RWPE2 (cell line): ENCODE data around the gene GNB1L.

Source experiments
- ATAC-seq: fragments of 200-7000 bp; cut with Tn5 transposase; 3 replicates; pipeline ENCODE4 v1.9.1; 2021; ENCODE audit warnings: low read depth
- DNase-seq: peaks from one replicate; pipeline ENCODE4 v3.0.0-alpha.2; 2020; ENCODE audit warnings: low spot score
- H3K27ac ChIP-seq: fragments of 450-650 bp; 2 replicates; pipeline ENCODE4 v1.5.1; 2017; ENCODE audit warnings: mild to moderate bottlenecking; ENCODE audit not compliant: poor library complexity, severe bottlenecking
- H3K27me3 ChIP-seq: fragments of 250-450 bp; sonication (Bioruptor Pico); 2 replicates; pipeline ENCODE4 v1.5.1; 2021; ENCODE audit warnings: mild to moderate bottlenecking, moderate library complexity; ENCODE audit not compliant: insufficient read depth, poor library complexity, severe bottlenecking
- H3K36me3 ChIP-seq: fragments of 250-450 bp; sonication (Bioruptor Pico); 2 replicates; pipeline ENCODE4 v1.5.1; 2020; ENCODE audit warnings: low read depth, mild to moderate bottlenecking, moderate library complexity
- H3K4me1 ChIP-seq: fragments of 250-450 bp; sonication (Bioruptor Pico); 2 replicates; pipeline ENCODE4 v1.5.1; 2021; ENCODE audit warnings: mild to moderate bottlenecking, moderate library complexity; ENCODE audit not compliant: insufficient read depth, poor library complexity, severe bottlenecking
- H3K4me3 ChIP-seq: fragments of 250-450 bp; sonication (Bioruptor Pico); 2 replicates; pipeline ENCODE4 v1.5.1; 2021; ENCODE audit warnings: mild to moderate bottlenecking, moderate library complexity; ENCODE audit not compliant: severe bottlenecking
- H3K9me3 ChIP-seq: fragments of 250-450 bp; sonication (Bioruptor Pico); 2 replicates; pipeline ENCODE4 v1.5.1; 2021; ENCODE audit warnings: mild to moderate bottlenecking, moderate library complexity; ENCODE audit not compliant: severe bottlenecking
- TF ChIP-seq, protein P1 (sequence below): fragments of 450-650 bp; IDR thresholded peaks from one replicate; pipeline ENCODE4 v1.5.1; 2017; ENCODE audit warnings: mild to moderate bottlenecking, moderate library complexity; ENCODE audit not compliant: poor library complexity, severe bottlenecking

GNB1L gene

GRCh38 chr22:19855504-19856409 lies 1.1 kb upstream of the GNB1L start:
- H3K4me1 ChIP-seq, result peaks cover 8% of the 10 kb centered on the region
- H3K9me3 ChIP-seq, result no peaks in the 10 kb centered on the region
- H3K36me3 ChIP-seq, result peaks cover 22% of the 10 kb centered on the region
- TF ChIP-seq, protein P1, sequence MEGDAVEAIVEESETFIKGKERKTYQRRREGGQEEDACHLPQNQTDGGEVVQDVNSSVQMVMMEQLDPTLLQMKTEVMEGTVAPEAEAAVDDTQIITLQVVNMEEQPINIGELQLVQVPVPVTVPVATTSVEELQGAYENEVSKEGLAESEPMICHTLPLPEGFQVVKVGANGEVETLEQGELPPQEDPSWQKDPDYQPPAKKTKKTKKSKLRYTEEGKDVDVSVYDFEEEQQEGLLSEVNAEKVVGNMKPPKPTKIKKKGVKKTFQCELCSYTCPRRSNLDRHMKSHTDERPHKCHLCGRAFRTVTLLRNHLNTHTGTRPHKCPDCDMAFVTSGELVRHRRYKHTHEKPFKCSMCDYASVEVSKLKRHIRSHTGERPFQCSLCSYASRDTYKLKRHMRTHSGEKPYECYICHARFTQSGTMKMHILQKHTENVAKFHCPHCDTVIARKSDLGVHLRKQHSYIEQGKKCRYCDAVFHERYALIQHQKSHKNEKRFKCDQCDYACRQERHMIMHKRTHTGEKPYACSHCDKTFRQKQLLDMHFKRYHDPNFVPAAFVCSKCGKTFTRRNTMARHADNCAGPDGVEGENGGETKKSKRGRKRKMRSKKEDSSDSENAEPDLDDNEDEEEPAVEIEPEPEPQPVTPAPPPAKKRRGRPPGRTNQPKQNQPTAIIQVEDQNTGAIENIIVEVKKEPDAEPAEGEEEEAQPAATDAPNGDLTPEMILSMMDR, result no peak
- H3K27me3 ChIP-seq, result no peaks in the 10 kb centered on the region
- ATAC-seq (peak; percentile 41), DNase-seq (peak; percentile 74)
- H3K27ac ChIP-seq, result peak overlapping the region; percentile 77
- H3K4me3 ChIP-seq, result peak overlapping the region; percentile 65

GRCh38 chr22:19853879-19854777 lies 546 bp downstream of the GNB1L start:
- ATAC-seq (0 out of 3 replicates have a peak, but pooled peaks have one; percentile 0), DNase-seq (no peak)
- Histone ChIP-seq H3K36me3 (peaks cover 34% of the 10 kb centered on the region), H3K9me3 (no peaks in the 10 kb centered on the region), H3K27me3 (no peaks in the 10 kb centered on the region), H3K4me1 (peaks cover 22% of the 10 kb centered on the region), H3K4me3 (peak overlapping the region; percentile 65), H3K27ac (peak overlapping the region; percentile 77)
- TF ChIP-seq, protein P1, result no peak

- ATAC-seq (no peak), DNase-seq (no peak)
- no peaks in the 10 kb centered on the region for H3K27me3 ChIP-seq
- TF ChIP-seq, protein P1, result no peak
- H3K36me3 ChIP-seq, result peaks cover 34% of the 10 kb centered on the region
- H3K4me3 ChIP-seq, result peak overlapping the region; percentile 65
- peaks cover 31% of the 10 kb centered on the region for H3K4me1 ChIP-seq
- H3K9me3 ChIP-seq, result no peaks in the 10 kb centered on the region
- peak overlapping the region; percentile 77 for H3K27ac ChIP-seq
Observed at GRCh38 chr22:19853058-19853878, 1.4 kb downstream of the GNB1L start.

DNA sequence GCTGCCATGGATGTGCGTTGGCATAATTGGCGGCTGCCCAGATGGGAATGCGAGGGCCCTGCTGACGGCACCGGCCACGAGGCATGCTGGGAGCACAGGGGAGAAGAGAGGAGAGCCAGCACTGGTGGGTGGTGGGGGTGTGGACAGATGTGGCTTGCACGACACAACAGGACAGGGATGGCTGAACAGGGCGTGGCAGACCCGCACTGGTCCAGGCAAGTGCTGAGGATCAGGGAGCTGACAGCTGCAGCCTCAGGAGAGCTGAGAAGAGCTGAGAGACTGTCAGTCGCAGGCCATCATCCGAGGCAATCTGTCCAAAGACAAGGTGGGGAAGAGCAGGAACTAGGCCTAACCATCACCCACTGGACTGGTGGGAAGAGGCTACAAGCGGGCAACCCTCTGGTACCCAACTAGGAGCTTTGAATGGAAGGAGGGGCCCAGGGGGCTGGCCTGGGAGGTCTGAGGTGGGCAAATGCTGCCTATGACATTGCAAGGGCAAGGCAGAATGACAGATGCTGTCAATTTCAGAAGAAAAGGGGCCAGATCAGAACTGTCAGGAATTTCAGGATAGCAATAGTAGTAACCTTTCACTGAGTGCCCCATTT lies 2.4 kb downstream of the GNB1L start:
- TF ChIP-seq, protein P1, result no peak
- H3K4me1 ChIP-seq, result peaks cover 35% of the 10 kb centered on the region
- no peaks in the 10 kb centered on the region for H3K9me3 ChIP-seq
- no peaks in the 10 kb centered on the region for H3K27me3 ChIP-seq
- DNase-seq (peak; percentile 66), ATAC-seq (no peak)
- peak overlapping the region; percentile 77 for H3K27ac ChIP-seq
- H3K4me3 ChIP-seq, result no peak overlapping the region
- H3K36me3 ChIP-seq, result peaks cover 34% of the 10 kb centered on the region
